Type B pancreatic cell (in vitro differentiated cells): ENCODE measurements around the gene CTF1. TPM values are rescaled to one million over a fixed set of nuclear protein-coding genes. Genes with fewer than 3 reads are reported as not detected.
A peak's percentile ranks its signal among the peaks of the same experiment; 100 is the strongest.

Source experiments
- DNase-seq: peaks from one replicate; pipeline ENCODE4 v3.0.0; 2021; ENCODE audit warnings: mixed read lengths; ENCODE audit not compliant: unreplicated experiment; ENCODE audit errors: extremely low spot score
- H3K27ac Mint-ChIP-seq: 2 replicates; pipeline ENCODE4 v1.8.0; 2021; ENCODE audit warnings: mild to moderate bottlenecking, mixed read lengths
- H3K27me3 Mint-ChIP-seq: 2 replicates; pipeline ENCODE4 v1.8.0; 2021; ENCODE audit warnings: mixed read lengths
- H3K36me3 Mint-ChIP-seq: 2 replicates; pipeline ENCODE4 v1.8.0; 2021; ENCODE audit warnings: mixed read lengths
- H3K4me1 Mint-ChIP-seq: one replicate; pipeline ENCODE4 v1.8.0; 2021; ENCODE audit warnings: mixed read lengths; ENCODE audit not compliant: unreplicated experiment
- H3K4me3 Mint-ChIP-seq: 2 replicates; pipeline ENCODE4 v1.8.0; 2021; ENCODE audit warnings: mild to moderate bottlenecking, mixed read lengths
- H3K9me3 Mint-ChIP-seq: 2 replicates; pipeline ENCODE4 v1.8.0; 2021; ENCODE audit warnings: mixed read lengths
- CTCF ChIP-seq: fragments of 200-600 bp; sonication (generic); conservative IDR thresholded peaks from 2 replicates; pipeline ENCODE4 v1.5.0; 2021; ENCODE audit warnings: antibody characterized with exemption, mild to moderate bottlenecking
- total RNA-seq: library from RNA; stranded (reverse); gene quantifications from 2 replicates; pipeline ENCODE4 v1.2.1, GENCODE V29; 2021; ENCODE audit warnings: low replicate concordance

The CTF1 gene
- total RNA-seq, 1 donor from 2014 or later, result 3.1 TPM

GRCh38 chr16:30874244-30874820 lies 22.1 kb upstream of the CTF1 start:
- Mint-ChIP-seq H3K27ac (peak overlapping the region; percentile 99), H3K9me3 (no peaks in the 10 kb centered on the region), H3K27me3 (no peaks in the 10 kb centered on the region), H3K36me3 (peaks cover 17% of the 10 kb centered on the region), H3K4me1 (peaks cover 13% of the 10 kb centered on the region), H3K4me3 (peak overlapping the region; percentile 99)
- no peak for TF ChIP-seq CTCF
- no peak for DNase-seq

DNA sequence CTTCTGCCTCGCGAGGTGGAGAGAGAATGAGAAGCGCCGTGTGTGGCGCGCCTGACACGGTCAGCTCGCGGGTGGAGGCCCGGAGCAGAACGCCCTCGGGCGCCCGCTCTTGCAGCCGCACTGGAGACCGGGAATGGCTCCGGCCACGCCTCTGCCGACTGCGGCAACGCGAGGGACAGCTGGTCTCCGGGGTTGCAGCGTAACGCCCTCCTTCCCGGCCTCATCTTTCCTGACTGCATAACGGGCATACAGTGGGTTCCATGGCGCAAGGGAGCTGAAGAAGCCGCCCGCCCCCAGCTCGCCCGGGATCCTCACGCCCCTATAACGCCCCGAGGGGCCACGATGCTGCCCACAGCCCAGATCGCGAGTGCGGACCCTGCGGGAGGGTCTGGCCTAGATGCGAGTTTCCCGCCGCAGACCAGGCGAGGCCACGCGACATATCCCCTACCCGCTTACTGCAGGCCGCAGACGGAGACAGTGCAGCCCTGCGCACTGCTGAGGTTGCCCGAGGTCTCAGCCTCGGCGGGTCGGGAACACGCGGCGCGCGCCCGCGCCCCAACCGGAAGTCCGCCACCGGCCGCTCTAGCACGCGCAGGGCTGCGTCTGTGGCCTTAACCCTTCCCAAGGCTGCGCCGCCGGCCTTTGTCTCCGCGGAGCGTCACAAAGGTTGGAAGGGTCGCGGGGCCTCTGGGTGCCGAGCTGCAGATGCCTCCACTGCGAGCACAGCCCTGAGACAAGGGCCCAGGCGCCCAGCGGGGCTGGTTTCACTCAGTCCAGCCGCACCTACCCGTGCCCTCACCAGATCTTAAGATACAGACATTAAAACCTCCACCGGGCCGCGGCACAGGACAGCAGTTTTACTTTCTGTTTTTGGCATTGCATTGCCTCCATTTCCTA lies 21.3 kb upstream of the CTF1 start:
- peak; percentile 16 for TF ChIP-seq CTCF
- peak overlapping the region; percentile 99 for H3K27ac Mint-ChIP-seq
- peaks cover 17% of the 10 kb centered on the region for H3K36me3 Mint-ChIP-seq
- peak overlapping the region; percentile 99 for H3K4me3 Mint-ChIP-seq
- peaks cover 13% of the 10 kb centered on the region for H3K4me1 Mint-ChIP-seq
- no peaks in the 10 kb centered on the region for H3K9me3 Mint-ChIP-seq
- H3K27me3 Mint-ChIP-seq, result no peaks in the 10 kb centered on the region
- peak; percentile 95 for DNase-seq

- H3K36me3 Mint-ChIP-seq, result peaks cover 17% of the 10 kb centered on the region
- H3K4me3 Mint-ChIP-seq, result peak overlapping the region; percentile 99
- no peak for DNase-seq
- no peaks in the 10 kb centered on the region for H3K9me3 Mint-ChIP-seq
- H3K27ac Mint-ChIP-seq, result peak overlapping the region; percentile 99
- H3K27me3 Mint-ChIP-seq, result no peaks in the 10 kb centered on the region
- TF ChIP-seq CTCF, result no peak
- peaks cover 13% of the 10 kb centered on the region for H3K4me1 Mint-ChIP-seq
Observed at GRCh38 chr16:30875871-30876801, 20.3 kb upstream of the CTF1 start.

- Mint-ChIP-seq H3K4me3 (peak overlapping the region; percentile 99), H3K27ac (peak overlapping the region; percentile 99), H3K9me3 (no peaks in the 10 kb centered on the region), H3K27me3 (no peaks in the 10 kb centered on the region), H3K4me1 (peaks cover 20% of the 10 kb centered on the region), H3K36me3 (peaks cover 17% of the 10 kb centered on the region)
- peak; percentile 47 for TF ChIP-seq CTCF
- no peak for DNase-seq
Observed at GRCh38 chr16:30876867-30877266, 19.5 kb upstream of the CTF1 start.
